GM12892 (cell line): ENCODE results near the gene SFTPB.

Experiments
- POLR2A ChIP-seq: IDR thresholded peaks from 2 replicates; pipeline ENCODE4 v1.6.1; 2011; ENCODE audit warnings: low read depth, low read length, control low read depth
- POLR2AphosphoS5 ChIP-seq: IDR thresholded peaks from 2 replicates; pipeline ENCODE4 v1.6.1; 2011; ENCODE audit warnings: low read depth, low read length, control low read depth
- TAF1 ChIP-seq: IDR thresholded peaks from 2 replicates; pipeline ENCODE4 v1.6.1; 2011; ENCODE audit warnings: low read depth, mild to moderate bottlenecking, control low read depth, low read length, borderline replicate concordance

GRCh38 chr2:85697096-85697495 lies 29.1 kb upstream of the SFTPB start:
- TF ChIP-seq TAF1 (no peak), POLR2A (no peak), POLR2AphosphoS5 (no peak)
